ENCODE data around the gene CORO6. TPM values are rescaled to one million over a fixed set of nuclear protein-coding genes. Genes with fewer than 3 reads are reported as not detected.

Gene CORO6
- total and polyA plus RNA-seq, 2 of the 4 experiments (the other 2 are of a cell fraction): 3.4 to 7.6 TPM

DNA sequence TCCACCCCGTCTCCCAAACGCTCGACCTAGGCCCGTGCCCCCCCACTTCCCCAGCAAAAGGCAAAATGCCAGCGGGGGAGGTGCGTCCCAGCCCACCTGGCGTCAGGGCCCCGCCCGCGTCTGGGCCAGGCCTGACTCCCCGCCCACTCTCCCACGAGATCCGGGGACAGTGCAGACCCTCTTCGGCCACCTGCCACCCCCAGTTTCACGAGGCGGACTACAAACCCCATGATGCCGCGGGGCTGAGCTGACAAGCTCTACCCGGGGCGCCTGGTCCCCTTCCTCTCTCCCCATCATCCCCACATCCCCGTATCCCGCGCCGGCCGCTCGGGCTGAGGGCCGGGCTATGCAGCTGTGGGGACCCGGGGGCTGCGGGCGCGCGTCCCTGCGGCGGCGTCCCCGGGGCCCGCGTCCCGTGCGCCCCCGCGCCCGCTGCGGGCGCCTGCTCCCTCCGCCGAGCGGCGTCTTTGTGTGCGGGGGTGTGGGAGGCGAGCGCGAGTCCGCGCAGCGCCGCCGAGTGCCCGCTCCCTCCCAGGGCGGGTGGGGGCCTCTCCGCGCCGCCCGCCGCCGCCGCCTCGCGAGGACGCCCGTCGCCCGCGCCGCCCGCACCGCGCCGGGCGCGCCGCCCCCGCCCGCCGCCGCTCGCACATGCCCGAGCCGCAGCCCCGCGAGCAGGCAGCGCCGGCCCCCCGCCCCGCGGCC is 29.7 kb downstream of the CORO6 start, which contains the start of gene ANKRD13B:
Gene ANKRD13B (plus strand): TSS at position 283 of the 702 bp plus-strand sequence. CDS start 490 bp downstream, outside the sequence.
- Histone ChIP-seq H4K91ac (ENCODE audit: insufficient read depth, low read depth, low read length) (no peak within 1 kb of the TSS), H2AK9ac (replicated peaks; ENCODE audit: low read depth, low read length, poor library complexity) (peak within 1 kb of the TSS; percentile 86), H2AFZ (replicated peaks; ENCODE audit: low read length, poor library complexity) (peak within 1 kb of the TSS; percentile 97), H3K9me3 (ENCODE audit: control insufficient read depth, insufficient read depth, low read length) (no peaks in the 10 kb centered on the region), H2BK120ac (ENCODE audit: low read depth, low read length) (no peak within 1 kb of the TSS), H4K20me1 (ENCODE audit: insufficient read depth, low read length) (peaks cover 44% of the 10 kb centered on the region), H3K4me1 (ENCODE audit: control insufficient read depth, insufficient read depth, low read length) (peaks cover 32% of the 10 kb centered on the region), H3K56ac (ENCODE audit: extremely low read depth, insufficient read depth, low read length) (no peak within 1 kb of the TSS), H3K23ac (ENCODE audit: low read depth, low read length) (no peak within 1 kb of the TSS; the same call in 1 of the 2 replicates), H4K8ac (ENCODE audit: low read depth in 2 of 2, low read length in 2 of 2) (peak within 1 kb of the TSS in 1 of 2 experiments; percentile 20; a peak in 1 of 4 replicates), H3K18ac (ENCODE audit: low read depth, low read length) (no peak within 1 kb of the TSS), H3K9ac (ENCODE audit: low read depth, low read length) (0 out of 2 replicates have a peak within 1 kb of the TSS, but pooled peaks have one; percentile 48), H2BK15ac (ENCODE audit: low read depth, low read length) (no peak within 1 kb of the TSS), H3K27ac (ENCODE audit: insufficient read depth, low read length) (no peak within 1 kb of the TSS), H4K5ac (ENCODE audit: low read depth, low read length) (no peak within 1 kb of the TSS), H2AK5ac (ENCODE audit: low read depth, low read length) (peak within 1 kb of the TSS; percentile 43), H2BK20ac (ENCODE audit: low read depth, low read length) (no peak within 1 kb of the TSS), H3K14ac (replicated peaks; ENCODE audit: low read depth, low read length) (no peak within 1 kb of the TSS), H3K4me3 (ENCODE audit: insufficient read depth, low read depth, low read length) (peak within 1 kb of the TSS; percentile 73), H2BK5ac (ENCODE audit: low read depth, low read length, poor library complexity, severe bottlenecking) (no peak within 1 kb of the TSS), H3K27me3 (ENCODE audit: control insufficient read depth, insufficient read depth, low read length) (peaks cover 2% of the 10 kb centered on the region; the same call in 1 of the 2 replicates), H3K9me1 (ENCODE audit: insufficient read depth, low read length) (no peaks in the 10 kb centered on the region; the same call in 1 of the 2 replicates), H3K79me1 (ENCODE audit: low read depth in 1 of 2, low read length in 2 of 2) (peaks cover 0 to 32% of the 10 kb centered on the region in 2 experiments; a peak in 3 of 4 replicates), H3K36me3 (ENCODE audit: control insufficient read depth, insufficient read depth, low read length) (no peaks in the 10 kb centered on the region), H3K4me2 (ENCODE audit: low read depth, low read length) (peak within 1 kb of the TSS; percentile 86), H3K4ac (ENCODE audit: low read depth, low read length) (no peak within 1 kb of the TSS)
- ChIA-PET CTCF (no interaction called here), POLR2A (ENCODE audit: unreplicated experiment) (no interaction called here)
- dilution Hi-C loops (cut with HindIII; ENCODE audit: low sequenced_read_pairs, unreplicated experiment): no loop called here
- no peak for TF ChIP-seq MXI1 (IDR thresholded peaks at IDR 0.05; ENCODE audit: borderline replicate concordance, low read depth, low read length)
- TF ChIP-seq RAD21 (IDR thresholded peaks at IDR 0.05; ENCODE audit: low read length): no peak
- no peak for TF ChIP-seq FOS (IDR thresholded peaks at IDR 0.05; ENCODE audit: low read depth, low read length)
- no peak for TF ChIP-seq SMC3 (IDR thresholded peaks at IDR 0.05; ENCODE audit: low read depth, low read length)
- TF ChIP-seq, protein P1, sequence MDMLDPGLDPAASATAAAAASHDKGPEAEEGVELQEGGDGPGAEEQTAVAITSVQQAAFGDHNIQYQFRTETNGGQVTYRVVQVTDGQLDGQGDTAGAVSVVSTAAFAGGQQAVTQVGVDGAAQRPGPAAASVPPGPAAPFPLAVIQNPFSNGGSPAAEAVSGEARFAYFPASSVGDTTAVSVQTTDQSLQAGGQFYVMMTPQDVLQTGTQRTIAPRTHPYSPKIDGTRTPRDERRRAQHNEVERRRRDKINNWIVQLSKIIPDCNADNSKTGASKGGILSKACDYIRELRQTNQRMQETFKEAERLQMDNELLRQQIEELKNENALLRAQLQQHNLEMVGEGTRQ (IDR thresholded peaks at IDR 0.05; ENCODE audit: low read depth, low read length): no peak
- no peak for TF ChIP-seq MAFK (IDR thresholded peaks at IDR 0.05; ENCODE audit: low read depth, low read length)
- TF ChIP-seq BHLHE40 (IDR thresholded peaks at IDR 0.05; ENCODE audit: low read depth, low read length): no peak
- no peak; the same call in 1 of the 2 replicates for TF ChIP-seq MAZ (IDR thresholded peaks at IDR 0.05; ENCODE audit: borderline replicate concordance, low read depth, low read length)
- TF ChIP-seq RFX5 (IDR thresholded peaks at IDR 0.05; ENCODE audit: low read depth, low read length): no peak
- DNase-seq (no peak), ATAC-seq (ENCODE audit: low read depth) (0 out of 2 replicates have a peak, but pooled peaks have one; percentile 1)
- 2% methylated on average over 31 of the region's 96 CpGs; no CpG with 5 or more reads in 1 of the 2 experiments for WGBS, 2 experiments (ENCODE audit: extremely low coverage in 2 of 2, insufficient read length in 1 of 2)
- intact Hi-C loops (cut with micrococcal nuclease): no loop called here
- in situ Hi-C loops (cut with MboI; ENCODE audit: low sequenced_read_pairs): no loop called here
- no TSS peak for BruUV-seq (replicated peaks)
